Left hindlimb (tissue), 1 donor: ENCODE data around the gene KIDINS220.
"Not testable (repeated sequence)": the region's sequence is repeated elsewhere in the genome, so short reads cannot be mapped to it uniquely, and the experiment has no call there.

ENCODE experiments used
- DNase-seq: peaks from one replicate; pipeline ENCODE4 v3.0.0-alpha.2; 2018

KIDINS220 gene

GRCh38 chr2:8740136-8740535 lies 97.3 kb downstream of the KIDINS220 start:
- DNase-seq: no peak

- no peak for DNase-seq
These were observed 99.7 kb downstream of the KIDINS220 start for GRCh38 chr2:8737571-8738175.

- no peak for DNase-seq
These were observed 104.8 kb downstream of the KIDINS220 start for GRCh38 chr2:8732601-8733000.

- no peak for DNase-seq
These were observed 107.5 kb downstream of the KIDINS220 start for GRCh38 chr2:8729939-8730338.

GRCh38 chr2:8729101-8729500 lies 108.3 kb downstream of the KIDINS220 start:
- DNase-seq: not testable (repeated sequence)

GRCh38 chr2:8728305-8729015 lies 109.0 kb downstream of the KIDINS220 start:
- no peak for DNase-seq

GRCh38 chr2:8725838-8726237 lies 111.6 kb downstream of the KIDINS220 start:
- no peak for DNase-seq

GRCh38 chr2:8722986-8723385 lies 114.4 kb downstream of the KIDINS220 start:
- DNase-seq: no peak

GRCh38 chr2:8721410-8721809 lies 116.0 kb downstream of the KIDINS220 start:
- no peak for DNase-seq

GRCh38 chr2:8720741-8721140 lies 116.7 kb downstream of the KIDINS220 start:
- no peak for DNase-seq

- no peak for DNase-seq
These were observed 117.9 kb downstream of the KIDINS220 start for GRCh38 chr2:8719528-8719927.

GRCh38 chr2:8714971-8715370 lies 122.4 kb downstream of the KIDINS220 start:
- DNase-seq: no peak

- no peak for DNase-seq
These were observed 123.1 kb downstream of the KIDINS220 start for GRCh38 chr2:8714283-8714682.

- DNase-seq: no peak
These were observed 126.5 kb downstream of the KIDINS220 start for GRCh38 chr2:8710951-8711350.

- no peak for DNase-seq
These were observed 127.8 kb downstream of the KIDINS220 start for GRCh38 chr2:8709611-8710010.

- DNase-seq: no peak
These were observed 132.5 kb downstream of the KIDINS220 start for GRCh38 chr2:8704906-8705305.

- DNase-seq: no peak
These were observed 135.6 kb downstream of the KIDINS220 start for GRCh38 chr2:8701681-8702379.

- DNase-seq: no peak
These were observed 137.6 kb downstream of the KIDINS220 start for GRCh38 chr2:8699839-8700238.

GRCh38 chr2:8697190-8697589 lies 140.2 kb downstream of the KIDINS220 start:
- no peak for DNase-seq

- no peak for DNase-seq
These were observed 142.7 kb downstream of the KIDINS220 start for GRCh38 chr2:8694737-8695136.

- no peak for DNase-seq
These were observed 144.1 kb downstream of the KIDINS220 start for GRCh38 chr2:8693157-8693821.

- DNase-seq: no peak
These were observed 144.6 kb downstream of the KIDINS220 start for GRCh38 chr2:8692783-8693156.

GRCh38 chr2:8691859-8692437 lies 145.5 kb downstream of the KIDINS220 start:
- no peak for DNase-seq
